HG03097 (cell line): Measurements from ENCODE around the gene SERPINB10.
A peak's percentile ranks its signal among the peaks of the same experiment; 100 is the strongest.
"Not testable (repeated sequence)": the region's sequence is repeated elsewhere in the genome, so short reads cannot be mapped to it uniquely, and the experiment has no call there.

Experiments
- ATAC-seq: cut with Tn5 transposase; IDR thresholded peaks from one replicate; pipeline ENCODE4 v1.9.1; 2021; ENCODE audit not compliant: unreplicated experiment, low FRiP score

Gene SERPINB10

DNA sequence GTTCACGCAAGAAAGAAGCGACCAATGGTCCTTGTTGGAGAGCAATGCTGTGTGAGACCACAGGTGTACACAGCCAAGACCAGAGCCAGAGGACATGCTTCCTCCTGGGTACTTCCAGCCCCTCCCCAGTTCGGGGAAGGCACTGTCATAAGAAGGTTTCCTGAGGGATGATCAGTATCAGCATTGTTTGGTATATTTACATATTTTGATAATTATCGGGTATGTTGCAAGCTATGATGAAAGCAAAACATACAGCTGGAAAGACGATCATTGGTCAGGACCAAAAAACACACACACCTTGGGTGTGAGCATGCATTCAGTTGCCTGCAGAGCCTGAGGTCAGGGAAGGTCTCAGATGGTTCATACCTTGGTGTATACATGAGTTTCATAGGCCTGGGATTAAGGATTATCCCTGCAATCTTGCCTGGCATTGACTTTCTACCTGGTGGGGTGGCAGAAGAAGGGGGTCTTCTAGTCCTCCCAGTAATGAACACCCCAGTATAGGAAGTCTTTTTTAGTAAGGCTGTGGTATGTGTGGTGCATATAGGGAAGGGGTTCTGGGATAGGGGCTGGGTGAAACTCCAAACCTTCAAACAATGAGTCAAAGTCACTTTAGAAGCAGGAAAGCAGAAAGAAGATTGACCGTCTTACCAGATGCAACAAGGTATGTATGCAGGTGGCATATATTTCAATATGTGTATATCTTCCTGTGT lies 17.4 kb upstream of the SERPINB10 start:
- no peak for ATAC-seq

DNA sequence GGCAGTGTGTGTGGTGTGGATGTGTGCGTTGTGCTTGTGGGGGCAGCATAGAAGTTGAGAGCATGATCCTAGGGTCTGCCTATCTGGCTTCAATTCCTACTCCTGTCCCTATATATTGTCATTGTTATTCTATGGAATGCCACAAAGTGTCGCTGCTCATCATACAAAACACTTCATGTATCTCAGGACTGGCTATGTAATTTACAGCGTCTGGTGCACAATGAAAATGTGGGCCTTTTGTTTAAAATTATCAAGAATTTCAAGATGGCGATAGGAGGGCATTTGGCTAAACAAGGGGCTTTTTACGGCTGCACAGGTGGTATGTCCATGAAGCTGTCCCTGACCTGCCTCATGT lies 16.8 kb upstream of the SERPINB10 start:
- no peak for ATAC-seq

DNA sequence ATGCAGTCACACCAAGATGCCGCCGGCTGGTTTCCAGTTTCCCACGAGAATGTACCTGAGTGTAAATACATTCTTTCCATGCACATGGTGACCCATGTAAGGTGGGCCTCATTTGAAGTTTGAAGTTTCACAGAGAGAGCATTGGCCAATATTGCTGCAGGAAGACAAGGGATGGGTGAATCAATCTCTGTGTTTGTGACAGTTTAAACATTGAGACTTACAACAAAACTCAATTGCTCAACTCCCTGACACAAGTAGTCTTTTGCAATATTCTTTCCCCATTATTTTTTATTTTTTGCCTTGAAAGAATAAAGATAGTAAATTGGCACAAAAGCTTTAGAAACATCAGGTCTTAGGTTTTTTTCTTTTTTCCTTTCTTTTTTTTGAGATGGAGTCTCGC lies 15.2 kb upstream of the SERPINB10 start:
- no peak for ATAC-seq

DNA sequence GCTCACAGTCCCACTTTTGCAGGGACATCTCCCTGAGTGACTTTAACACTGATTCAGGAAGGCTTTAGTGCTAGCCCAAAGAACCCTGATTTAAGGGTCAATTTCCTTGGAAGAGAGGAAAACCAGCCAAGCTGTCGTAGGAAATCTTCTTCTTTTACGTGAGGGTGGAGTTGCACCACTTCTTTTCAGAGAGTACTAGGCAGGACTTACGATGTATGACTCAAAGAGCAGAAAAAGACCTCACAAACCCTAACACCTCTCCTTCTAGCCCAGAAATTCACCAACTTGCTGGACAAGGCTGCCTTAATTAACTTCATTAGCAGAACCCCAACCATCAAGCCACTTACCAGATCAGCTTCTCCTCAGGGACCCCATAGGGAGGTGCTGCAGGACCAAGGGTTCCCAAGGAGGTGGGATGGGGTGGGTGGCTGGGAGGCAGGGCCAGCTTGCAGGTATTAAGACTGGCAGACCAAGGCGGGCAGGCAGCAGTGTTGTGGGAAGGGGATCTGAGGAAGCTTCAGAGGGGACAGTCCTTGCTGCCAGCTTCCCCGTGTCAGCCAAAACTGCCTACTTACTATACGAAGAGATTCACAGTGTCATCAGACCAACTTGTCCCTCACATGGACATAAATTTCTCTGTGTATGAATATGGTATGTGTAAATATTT lies 13.5 kb upstream of the SERPINB10 start:
- ATAC-seq, result no peak

DNA sequence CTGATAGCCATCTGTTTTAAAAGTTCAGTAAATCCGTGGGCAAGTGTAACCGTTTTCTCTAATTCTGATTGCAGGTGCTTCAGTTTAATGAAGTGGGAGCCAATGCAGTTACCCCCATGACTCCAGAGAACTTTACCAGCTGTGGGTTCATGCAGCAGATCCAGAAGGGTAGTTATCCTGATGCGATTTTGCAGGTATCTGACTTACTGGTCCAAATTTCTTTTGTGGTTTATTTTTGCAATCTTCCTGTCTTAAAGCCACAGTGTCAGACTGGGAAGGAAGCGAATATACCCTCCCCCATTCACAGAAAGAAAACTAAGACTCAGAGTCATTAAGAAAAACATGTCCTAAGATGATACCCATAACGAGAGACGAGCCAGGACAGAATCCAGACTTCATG lies 12.6 kb upstream of the SERPINB10 start:
- no peak for ATAC-seq

DNA sequence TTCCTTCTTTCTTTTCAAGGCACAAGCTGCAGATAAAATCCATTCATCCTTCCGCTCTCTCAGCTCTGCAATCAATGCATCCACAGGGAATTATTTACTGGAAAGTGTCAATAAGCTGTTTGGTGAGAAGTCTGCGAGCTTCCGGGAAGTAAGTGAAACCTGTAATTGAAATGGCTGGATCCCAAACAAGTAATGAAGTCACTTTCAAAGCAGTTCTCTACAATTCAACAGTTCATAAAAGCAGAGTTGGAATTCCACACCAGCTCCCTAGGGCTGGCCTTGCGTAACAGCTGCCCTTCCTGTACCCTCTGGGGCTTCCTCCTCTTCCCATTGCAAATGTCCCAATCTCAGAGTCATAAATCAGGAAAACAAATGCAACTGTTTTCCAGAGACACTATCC lies 10.7 kb upstream of the SERPINB10 start:
- no peak for ATAC-seq

DNA sequence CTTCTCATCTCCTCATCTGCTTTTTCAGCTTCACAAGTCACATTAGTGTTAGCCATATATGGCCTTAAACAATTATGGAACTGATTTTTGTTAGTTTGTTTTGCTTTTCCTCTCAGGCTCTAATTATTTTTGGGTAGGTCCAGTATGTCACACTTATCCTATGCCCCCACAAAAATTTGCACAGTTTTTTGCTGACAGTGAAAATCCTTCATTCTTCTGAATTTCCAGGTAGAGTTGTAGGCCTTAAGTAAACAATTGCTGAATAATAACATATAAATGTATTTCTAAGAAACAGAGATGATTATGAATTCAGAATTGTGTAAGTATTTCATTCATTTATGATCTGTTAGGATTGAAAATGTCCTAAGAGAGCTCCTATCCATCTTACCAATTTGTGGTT lies 8.6 kb upstream of the SERPINB10 start:
- ATAC-seq, result no peak

DNA sequence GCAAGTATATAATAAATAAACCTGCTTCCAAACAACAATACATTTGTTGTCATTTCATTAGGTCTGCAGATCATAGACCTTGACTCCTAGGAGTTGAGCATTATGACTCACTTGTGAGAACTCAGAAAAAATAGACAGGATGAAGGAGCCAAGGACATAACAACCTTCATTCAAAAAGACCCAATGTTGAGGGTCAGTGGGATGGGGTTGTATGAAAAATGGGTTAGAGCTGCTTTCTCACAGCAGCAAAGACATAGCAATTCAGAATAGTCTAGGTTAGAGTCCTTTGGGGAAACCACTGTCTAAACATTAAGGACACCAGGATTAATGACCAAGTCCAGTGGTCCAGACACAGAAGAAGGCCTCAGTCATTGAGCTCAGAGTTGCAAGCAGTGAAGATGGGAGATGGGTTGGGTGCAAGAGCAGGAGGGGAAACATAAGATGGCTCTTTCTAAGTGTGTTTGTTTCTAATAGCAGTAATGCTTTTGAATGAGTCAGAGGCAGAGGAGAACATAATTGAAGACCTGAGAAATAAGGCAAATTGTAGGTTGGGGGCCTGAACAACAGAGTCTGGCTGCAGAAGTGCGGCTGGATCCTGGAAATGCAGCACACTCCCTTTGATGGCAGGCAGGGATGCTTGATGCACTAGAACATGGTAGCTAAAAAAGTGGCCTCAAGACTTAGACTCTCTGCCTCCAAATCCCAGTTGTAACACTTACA lies 3.7 kb upstream of the SERPINB10 start:
- no peak for ATAC-seq

DNA sequence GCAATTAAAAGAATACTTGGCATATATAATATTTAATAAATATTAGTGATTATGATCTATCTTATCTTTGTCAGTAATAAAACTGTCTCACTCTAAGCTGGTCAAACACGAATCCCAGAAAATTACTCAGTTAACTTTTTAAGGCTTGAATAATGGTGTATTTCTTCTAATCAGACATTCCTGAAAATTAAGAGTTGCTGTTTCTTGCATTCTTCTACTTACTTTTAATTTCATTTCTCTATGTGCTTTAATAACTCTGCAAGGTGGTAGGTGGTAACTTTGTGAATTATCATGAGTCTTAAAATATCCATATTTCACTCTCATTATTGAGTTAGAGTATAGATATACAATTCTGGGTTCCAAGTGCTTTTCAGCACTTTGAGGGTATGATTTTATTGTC lies 3.1 kb upstream of the SERPINB10 start:
- no peak for ATAC-seq

DNA sequence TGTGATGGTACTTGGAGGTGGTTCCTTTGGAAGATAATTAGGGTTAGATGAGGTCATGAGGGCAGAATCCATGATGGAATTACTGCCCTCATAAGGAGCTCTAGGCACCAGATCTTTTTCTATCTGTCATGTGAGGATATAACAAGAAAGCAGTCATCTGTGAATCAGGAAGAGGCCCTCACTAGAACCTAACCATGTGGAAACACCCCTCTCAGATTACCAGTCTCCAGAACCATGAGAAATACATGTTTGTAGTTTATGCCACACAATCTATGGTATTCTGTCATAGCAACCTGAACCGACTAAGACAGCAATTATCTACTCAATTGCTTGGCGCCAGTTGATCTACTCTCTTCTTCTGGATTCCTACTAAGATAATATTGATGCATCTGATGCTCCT lies 2.4 kb upstream of the SERPINB10 start:
- ATAC-seq, result no peak

DNA sequence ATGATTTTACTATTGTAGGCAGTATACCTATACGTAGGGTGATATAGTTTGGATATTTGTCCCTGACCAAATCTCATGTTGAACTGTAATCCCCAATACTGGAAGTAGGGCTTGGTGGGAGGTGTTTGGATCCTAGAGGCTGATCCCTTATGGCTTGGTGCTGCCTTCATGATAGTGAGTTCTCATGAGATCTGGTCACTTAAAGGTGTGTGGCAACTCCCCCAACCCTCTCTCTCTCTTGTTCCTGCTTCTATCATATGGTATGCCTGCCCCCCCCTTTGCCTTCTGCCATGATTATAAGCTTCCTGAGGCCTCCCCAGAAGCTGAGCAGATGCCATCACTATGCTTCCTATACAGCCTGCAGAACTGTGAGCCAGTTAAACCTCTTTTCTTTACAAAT lies 1.7 kb upstream of the SERPINB10 start:
- no peak for ATAC-seq

DNA sequence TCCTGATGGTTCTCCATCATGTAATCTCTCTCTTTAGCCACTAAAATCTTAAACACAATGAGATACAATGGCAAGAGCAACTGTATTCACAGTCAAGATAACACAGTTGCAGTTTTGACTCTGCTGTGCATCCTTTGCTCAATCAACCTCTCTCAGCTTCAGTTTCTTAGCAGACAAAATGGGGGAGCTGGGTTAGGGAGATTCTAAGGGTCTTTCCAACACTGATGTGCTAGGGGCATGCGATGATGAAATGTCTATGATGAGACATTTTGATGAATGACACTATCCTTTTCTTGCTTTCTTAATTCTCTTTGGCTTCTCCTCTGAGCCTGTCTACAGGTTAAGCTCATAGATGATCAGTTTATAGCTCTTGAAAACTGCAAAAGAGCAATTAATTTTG lies 1.1 kb downstream of the SERPINB10 start:
- ATAC-seq, result no peak

DNA sequence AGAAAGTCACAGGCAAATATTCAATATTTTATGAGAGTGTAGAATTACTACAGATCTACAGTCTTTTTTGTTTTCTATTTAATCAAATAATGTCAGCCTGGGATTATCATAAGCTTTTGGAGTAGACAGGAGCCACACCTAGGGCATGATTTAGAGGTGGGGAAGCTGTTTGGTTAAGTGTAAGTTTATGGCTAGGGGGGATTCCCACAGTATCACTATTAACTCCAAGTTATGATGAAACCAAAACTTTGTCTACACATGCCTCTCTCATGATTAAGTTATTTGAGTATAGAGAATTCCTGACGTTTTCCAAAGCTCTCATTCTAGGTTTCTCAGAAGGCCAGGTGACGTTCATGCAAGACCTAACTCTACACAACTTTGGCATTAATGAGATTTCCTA lies 2.1 kb downstream of the SERPINB10 start:
- peak; percentile 71 for ATAC-seq

DNA sequence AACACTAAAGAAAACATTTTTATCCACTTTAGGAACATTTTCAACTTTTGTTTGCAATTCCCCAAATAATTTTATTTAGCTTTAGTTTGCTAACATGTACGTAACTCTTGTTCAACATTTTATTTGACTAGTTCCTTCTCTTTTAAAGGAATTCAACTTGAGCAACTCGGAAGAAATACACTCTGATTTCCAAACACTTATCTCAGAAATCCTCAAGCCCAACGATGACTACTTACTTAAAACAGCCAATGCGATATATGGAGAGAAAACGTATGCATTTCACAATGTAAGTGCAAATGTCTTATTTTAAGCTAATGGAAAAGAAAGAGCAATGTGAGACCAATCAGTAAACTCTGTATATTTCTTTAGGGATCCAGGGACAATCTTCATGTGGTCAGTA lies 10.1 kb downstream of the SERPINB10 start:
- ATAC-seq, result no peak

DNA sequence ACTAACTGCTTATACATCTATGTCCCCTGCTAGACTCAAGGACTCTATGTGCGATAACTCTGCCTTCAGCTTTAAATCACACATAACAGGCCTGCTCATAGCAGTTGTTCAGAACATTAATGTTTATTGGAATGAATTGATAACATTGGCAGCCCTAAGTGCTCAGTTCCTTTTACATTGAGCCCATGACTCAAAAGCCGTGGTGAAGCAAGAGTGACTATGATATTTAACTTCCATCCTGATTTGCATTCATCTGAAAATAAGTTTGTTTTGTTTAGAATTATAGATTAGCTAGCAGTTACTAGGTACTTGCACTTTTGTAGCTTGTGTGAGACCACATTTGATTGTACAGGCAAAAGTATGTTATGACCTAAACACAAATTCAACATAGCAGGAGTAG lies 14.3 kb downstream of the SERPINB10 start:
- ATAC-seq, result no peak

DNA sequence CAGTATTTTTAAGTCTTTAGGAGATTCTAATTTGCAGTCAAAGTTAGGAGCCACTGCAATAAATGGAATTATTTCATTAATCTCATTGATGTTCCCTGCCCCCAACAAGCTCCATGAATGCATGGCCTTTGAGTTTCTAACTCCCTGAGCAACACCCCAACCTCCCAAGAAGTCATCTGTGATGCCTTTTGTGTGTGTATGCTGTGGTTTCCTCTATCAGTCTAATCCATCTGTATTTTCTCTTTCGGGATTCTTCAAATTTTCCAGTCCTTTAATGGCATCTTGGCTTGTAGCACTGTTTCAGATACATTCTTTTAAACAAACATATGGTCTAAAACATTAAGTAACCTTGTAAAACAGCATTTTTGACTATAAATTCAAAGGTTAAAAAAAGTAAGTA lies 16.8 kb downstream of the SERPINB10 start:
- ATAC-seq, result no peak

DNA sequence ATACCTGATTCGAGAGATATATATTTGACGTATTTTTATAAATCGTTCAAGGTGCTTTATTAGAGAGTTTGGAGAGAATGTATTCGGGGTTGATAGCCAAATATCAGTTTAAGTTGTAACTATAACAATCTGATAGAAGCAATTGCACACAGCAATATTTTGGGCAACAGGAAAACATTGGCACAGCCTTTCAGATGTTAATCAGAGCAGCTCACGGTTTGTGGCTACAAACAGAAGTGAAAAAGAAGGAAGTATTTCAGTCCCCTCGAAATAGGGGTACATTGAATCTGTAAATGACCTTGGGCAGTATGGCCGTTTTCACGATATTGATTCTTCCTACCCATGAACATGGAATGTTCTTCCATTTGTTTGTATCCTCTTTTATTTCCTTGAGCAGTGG lies 20.6 kb downstream of the SERPINB10 start:
- no peak for ATAC-seq

DNA sequence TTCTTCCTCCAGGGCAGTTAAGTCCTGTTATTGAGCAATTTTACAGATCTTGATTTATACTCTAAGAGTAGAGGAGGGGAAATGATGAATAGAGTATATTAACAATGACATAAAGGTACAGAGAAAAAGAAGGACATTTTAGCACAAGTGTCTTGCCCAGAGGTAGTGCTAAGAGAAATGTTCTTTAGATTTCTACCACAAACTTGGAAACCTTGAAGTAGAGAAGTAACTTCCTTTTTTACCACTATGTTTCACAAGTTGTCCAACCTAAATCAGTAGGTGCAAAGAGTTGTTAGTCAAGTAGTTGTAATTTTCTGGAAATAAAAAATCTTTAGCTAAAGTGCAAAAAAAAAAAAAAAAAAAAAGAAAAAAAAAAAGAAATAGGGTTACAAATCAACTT lies 21.6 kb downstream of the SERPINB10 start:
- not testable (repeated sequence) for ATAC-seq

DNA sequence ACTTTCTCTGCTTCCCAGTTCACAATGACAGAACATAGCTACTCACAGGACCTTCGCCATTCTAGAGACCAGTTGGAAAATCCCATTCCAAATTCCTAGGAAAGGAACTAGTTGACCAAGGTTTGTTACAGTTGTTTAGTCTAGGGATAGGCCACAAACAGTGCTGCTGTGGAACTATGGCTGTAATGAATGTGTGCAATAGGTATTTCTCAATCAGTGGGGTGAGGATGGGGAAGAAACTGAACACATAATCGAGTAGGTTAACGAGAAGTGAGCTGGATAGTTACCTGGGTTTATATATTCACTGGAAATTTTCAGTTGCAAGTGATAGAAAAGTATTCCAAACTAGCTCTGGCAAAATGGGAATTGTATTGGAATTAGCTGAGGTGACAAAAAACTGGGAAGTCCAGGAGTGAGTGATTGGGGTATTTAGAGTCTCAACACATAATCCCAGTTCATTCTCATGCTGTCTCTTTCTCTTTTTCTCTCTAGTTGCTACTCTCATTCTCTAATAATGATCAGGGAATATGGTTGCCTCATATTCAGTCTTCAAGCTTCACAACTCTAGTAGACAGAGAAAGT lies 23.1 kb downstream of the SERPINB10 start:
- ATAC-seq, result no peak

DNA sequence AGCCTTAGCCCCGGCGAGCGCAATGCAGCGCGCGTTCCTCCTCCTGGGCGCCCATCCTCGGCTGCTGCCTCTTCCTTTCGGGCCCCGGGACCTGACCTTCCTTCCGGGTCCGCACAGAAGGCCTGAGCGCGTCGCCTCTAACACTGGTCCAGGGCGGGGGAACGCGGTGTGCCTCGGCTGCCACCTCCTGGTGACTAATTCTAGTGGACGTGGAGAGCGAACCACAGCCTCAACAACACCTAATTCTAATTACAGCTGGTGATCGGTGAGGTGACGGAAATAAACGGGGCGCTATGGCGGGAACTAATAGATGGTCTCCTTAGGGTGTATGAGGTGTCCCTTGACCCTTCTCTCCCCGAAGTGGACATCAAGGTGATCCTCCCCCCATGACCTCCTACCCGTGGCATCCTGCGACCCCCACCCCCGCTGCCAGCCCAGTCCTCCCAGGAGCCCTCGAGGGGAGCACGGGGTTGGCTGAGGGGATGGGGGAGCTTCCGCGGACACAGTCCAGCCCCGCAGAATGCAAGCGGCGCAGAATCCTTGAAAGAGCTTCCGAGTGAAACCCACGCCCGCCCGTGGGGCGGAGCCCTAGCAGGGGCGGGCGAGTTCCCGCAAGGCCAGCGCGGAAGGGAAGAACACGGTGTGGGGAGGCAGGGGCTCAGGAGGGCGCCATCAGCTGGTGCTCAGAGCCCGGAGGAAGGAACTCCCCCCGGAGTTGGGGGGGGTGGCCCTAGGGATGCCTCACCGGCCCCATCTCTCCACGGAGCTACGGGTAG lies 28.6 kb downstream of the SERPINB10 start:
- ATAC-seq, result peak; percentile 98

DNA sequence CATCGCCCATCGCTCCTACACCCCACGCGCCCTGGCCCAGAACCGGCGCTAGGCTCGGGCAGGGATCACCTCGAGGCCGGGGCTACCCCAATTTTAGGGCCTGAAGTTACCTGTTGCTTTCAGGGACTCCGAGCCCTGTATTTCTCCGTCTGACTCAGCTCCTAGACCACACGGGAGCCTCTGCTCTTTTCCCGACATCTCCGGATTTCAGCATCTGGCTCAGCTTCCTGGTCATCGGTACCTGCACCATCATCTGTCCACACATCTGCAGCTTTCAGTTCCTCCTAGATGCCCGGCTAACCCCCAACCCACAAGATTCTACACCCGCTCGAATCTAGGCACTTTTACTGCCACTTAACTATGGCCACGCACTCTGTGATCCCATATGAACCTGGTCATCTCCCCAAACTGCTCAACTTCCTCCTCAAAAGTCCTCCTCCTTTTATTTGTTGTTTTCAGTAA lies 29.2 kb downstream of the SERPINB10 start:
- no peak for ATAC-seq
